GM19468 (cell line): ENCODE results near the gene SDCBP2.

Experiments
- ATAC-seq: cut with Tn5 transposase; IDR thresholded peaks from one replicate; pipeline ENCODE4 v1.9.1; 2021; ENCODE audit warnings: mild to moderate bottlenecking, moderate library complexity, moderate number of reproducible peaks; ENCODE audit not compliant: unreplicated experiment; ENCODE audit errors: extremely low read depth

The SDCBP2 gene

GRCh38 chr20:1280195-1281102 is 48.5 kb downstream of the SDCBP2 start:
- ATAC-seq, result no peak

GRCh38 chr20:1278993-1279392 is 49.9 kb downstream of the SDCBP2 start:
- ATAC-seq, result no peak

- ATAC-seq, result no peak
Observed at GRCh38 chr20:1277529-1278322, 51.2 kb downstream of the SDCBP2 start.

DNA sequence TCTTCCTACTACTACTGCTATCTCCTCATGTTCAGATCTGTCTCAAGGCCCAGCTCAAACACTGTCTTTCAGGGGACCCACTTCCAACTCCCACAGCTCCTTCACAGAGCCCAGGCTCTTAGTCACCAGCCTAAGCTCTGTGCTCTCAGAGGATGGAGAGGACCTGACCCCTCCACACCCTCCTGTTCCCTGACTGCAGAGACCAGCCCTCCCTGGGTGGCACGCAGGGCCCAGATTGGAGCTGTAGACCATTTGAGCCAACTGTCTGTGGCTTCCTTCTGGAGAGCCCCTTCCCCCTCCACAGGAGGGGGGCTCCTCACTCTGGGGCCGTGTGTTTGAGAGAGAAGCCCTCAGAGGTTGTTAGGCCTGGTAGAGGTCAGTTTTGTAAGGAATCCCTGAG is 53.0 kb downstream of the SDCBP2 start:
- ATAC-seq, result no peak

DNA sequence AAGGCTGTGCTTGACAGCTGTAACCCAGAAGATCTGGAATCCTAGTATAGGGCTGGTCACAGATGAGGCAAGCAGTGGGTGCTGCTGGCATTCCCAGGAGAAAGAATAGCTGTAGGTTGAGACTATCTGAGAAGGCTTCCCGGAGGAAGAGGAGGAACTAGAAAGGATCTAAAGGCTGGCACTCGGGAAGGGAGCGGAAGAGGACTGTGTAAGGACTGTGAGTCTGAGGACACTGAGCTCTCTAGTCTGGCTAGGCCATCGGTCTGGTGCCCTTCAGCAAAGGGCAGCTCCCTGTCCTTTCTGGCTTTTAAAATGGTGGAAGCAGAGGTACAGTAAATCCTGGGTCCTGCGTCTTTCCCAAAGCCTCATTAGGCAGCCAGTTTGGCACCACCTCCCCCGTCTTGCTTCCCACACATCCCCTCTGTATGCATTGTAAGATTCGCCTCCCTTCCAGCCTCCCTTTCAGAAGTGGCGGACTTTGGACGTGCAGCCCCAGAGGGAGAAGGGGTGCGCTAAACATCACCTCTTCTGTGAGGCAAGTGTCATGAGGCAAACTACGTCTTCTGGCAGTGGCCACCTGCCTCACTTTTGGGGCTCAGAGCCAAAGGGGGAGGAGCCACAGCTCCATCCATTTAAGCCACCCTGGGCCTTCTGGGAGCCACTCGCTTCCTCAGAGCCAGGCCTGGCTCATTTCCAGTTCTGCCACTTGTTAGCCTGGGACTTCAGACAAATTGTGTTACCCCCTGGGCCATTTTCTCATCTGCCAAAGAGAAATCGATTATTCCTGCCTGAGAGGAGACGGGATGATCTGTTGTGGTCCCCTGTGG is 54.2 kb downstream of the SDCBP2 start:
- no peak for ATAC-seq

GRCh38 chr20:1273366-1273765 is 55.6 kb downstream of the SDCBP2 start:
- no peak for ATAC-seq

DNA sequence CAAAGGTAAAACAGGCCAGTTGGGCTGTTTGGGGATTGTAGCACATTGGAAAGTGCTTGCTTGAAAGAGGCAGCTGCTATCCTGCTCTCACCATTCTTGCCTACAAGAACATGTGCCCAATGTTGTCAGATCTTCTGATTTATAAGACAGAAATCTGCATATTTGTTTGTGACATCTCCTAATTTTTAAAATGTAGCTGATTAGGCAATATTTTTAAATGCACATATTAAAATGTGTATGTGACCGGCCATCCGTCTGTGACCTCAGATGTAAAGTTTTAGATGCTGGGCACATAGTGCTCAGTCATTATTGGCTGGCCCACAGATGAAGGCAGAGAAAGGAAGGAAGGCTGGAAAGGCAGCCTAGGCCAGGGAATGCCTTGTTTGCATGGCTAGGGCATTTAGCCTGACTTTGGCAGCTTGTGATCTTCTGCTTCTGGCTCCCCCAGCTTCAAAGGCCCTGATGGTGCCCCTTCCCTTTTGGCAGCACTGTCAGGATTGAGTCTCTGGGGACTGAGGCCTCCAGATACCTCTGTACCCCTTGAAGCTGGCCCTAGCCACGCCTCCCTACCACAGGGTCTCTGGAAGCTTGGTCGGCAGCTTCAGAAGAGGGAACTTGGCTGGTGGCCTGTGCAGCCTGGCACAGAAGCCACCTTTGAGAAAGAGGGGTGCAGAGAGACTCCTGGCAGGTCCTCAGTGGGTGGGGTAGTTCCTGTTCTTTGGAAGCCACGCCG is 56.4 kb downstream of the SDCBP2 start:
- ATAC-seq, result no peak

- no peak for ATAC-seq
Observed at GRCh38 chr20:1269850-1270249, 59.1 kb downstream of the SDCBP2 start.

- ATAC-seq, result no peak
Observed at GRCh38 chr20:1269235-1269634, 59.7 kb downstream of the SDCBP2 start.

- no peak for ATAC-seq
Observed at GRCh38 chr20:1267809-1268374, 61.0 kb downstream of the SDCBP2 start.

GRCh38 chr20:1267161-1267560 is 61.8 kb downstream of the SDCBP2 start:
- ATAC-seq, result no peak

GRCh38 chr20:1266167-1266973 is 62.6 kb downstream of the SDCBP2 start, which contains the start of gene SNPH:
Gene SNPH (plus strand): TSS chr20:1266294. CDS start chr20:1296240, 29,946 bp downstream.
- no peak for ATAC-seq

- ATAC-seq, result no peak
Observed at GRCh38 chr20:1265916-1266166, 63.1 kb downstream of the SDCBP2 start.

GRCh38 chr20:1265226-1265915 is 63.6 kb downstream of the SDCBP2 start:
- no peak for ATAC-seq

GRCh38 chr20:1264727-1265126 is 64.2 kb downstream of the SDCBP2 start:
- ATAC-seq, result no peak

DNA sequence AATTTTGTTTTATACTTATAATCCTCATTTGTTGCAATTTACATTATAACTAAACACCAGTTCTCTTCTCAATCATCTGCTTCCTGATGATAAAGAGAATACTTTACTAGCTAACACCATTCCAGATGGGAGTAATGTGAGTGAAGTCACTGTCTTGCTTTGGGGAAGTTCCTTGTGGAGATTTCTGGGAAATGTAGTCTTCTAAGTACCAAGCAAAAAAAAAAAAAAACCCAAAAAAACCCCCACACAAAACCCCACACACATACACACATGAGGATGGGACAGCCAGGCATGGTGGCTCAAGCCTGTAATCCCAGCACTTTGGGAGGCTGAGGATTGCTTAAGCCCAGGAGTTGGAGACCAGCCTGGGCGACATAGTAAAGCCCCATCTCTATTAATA is 65.1 kb downstream of the SDCBP2 start:
- ATAC-seq, result no peak
